GM20000 (cell line): ENCODE data around the gene PRKG1.

ENCODE experiments used
- DNase-seq: peaks from one replicate; pipeline ENCODE4 v3.0.0; 2012; ENCODE audit warnings: low spot score
- TF ChIP-seq, protein P1 (sequence below): IDR thresholded peaks from 2 replicates; pipeline ENCODE4 v1.5.1; 2012; ENCODE audit warnings: mild to moderate bottlenecking, control low read depth; ENCODE audit errors: extremely low read depth, missing control alignments

Gene PRKG1

GRCh38 chr10:51585742-51586141 lies 511.5 kb downstream of the PRKG1 start:
- no peak for DNase-seq

DNA sequence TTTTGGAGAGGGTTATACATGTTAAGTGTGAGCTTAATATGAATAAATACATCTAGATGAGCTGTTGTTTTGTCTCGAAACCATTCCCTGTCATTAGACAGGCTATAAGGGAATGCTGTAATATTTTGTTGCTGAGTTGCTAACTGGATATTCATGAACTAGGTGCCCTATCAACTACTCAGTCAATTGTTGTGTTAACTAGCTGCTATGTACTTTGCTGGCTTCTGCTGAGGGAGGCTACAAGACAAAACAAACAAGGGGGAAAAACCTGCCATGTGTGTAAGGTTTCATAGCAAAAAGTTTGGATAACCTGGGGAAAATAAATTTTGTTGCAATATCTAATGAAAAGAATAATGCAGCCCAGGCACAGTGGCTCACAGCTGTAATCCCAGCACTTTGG lies 514.7 kb downstream of the PRKG1 start:
- DNase-seq = no peak
- TF ChIP-seq, protein P1, sequence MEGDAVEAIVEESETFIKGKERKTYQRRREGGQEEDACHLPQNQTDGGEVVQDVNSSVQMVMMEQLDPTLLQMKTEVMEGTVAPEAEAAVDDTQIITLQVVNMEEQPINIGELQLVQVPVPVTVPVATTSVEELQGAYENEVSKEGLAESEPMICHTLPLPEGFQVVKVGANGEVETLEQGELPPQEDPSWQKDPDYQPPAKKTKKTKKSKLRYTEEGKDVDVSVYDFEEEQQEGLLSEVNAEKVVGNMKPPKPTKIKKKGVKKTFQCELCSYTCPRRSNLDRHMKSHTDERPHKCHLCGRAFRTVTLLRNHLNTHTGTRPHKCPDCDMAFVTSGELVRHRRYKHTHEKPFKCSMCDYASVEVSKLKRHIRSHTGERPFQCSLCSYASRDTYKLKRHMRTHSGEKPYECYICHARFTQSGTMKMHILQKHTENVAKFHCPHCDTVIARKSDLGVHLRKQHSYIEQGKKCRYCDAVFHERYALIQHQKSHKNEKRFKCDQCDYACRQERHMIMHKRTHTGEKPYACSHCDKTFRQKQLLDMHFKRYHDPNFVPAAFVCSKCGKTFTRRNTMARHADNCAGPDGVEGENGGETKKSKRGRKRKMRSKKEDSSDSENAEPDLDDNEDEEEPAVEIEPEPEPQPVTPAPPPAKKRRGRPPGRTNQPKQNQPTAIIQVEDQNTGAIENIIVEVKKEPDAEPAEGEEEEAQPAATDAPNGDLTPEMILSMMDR = no peak

More at GRCh38 chr10:51585742-51586141, 511.5 kb downstream of the PRKG1 start:
- TF ChIP-seq, protein P1 = no peak

- TF ChIP-seq, protein P1 = no peak
- DNase-seq = no peak
Measured at GRCh38 chr10:51590818-51591217, 516.5 kb downstream of the PRKG1 start.

- DNase-seq = no peak
- TF ChIP-seq, protein P1 = no peak
Measured at GRCh38 chr10:51596695-51597094, 522.4 kb downstream of the PRKG1 start.

DNA sequence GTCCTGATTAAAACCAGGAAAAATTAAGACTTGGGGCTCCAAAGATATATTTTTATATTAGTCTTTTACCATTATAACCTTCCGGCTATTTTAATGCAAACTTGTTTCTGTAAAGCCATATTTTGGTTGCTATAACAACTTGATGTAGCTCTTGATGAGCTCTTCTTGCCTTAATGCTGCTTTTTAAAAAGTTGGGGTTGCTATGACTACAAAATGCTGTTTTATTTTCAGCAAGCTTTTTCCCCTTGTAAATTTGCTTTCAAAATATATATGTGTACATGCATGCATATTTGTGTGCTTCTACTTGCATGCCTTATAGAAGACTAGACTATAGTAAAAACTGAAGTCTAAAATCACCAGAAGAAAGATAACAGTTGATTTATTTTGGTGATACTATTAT lies 525.4 kb downstream of the PRKG1 start:
- TF ChIP-seq, protein P1 = no peak
- DNase-seq = no peak

GRCh38 chr10:51602326-51602725 lies 528.0 kb downstream of the PRKG1 start:
- DNase-seq = no peak
- TF ChIP-seq, protein P1 = no peak

GRCh38 chr10:51604579-51604978 lies 530.3 kb downstream of the PRKG1 start:
- no peak for DNase-seq
- TF ChIP-seq, protein P1 = no peak
